T-helper 17 cell (primary cell): ENCODE measurements around the gene BUB1B. TPM values are rescaled to one million over a fixed set of nuclear protein-coding genes. Genes with fewer than 3 reads are reported as not detected.

Experiments
- ATAC-seq: fragments of 150-1000 bp; cut with Tn5 transposase; 2 replicates; pipeline ENCODE4 v1.10.0; 2021; ENCODE audit warnings: mild to moderate bottlenecking, moderate library complexity
- DNase-seq, 3 donors: peaks; one replicate each; pipeline versions ENCODE4 v3.0.0 to v3.0.0-alpha.2; 2020 to 2021
- H3K9me3 ChIP-seq: one replicate; pipeline ENCODE4 v1.7.0; 2013; ENCODE audit warnings: low read length, mild to moderate bottlenecking; ENCODE audit not compliant: control insufficient read depth, poor library complexity, severe bottlenecking
- H3K27ac Mint-ChIP-seq: one replicate; pipeline ENCODE4 v1.8.0; 2022; ENCODE audit warnings: mild to moderate bottlenecking, moderate library complexity, mixed read lengths
- H3K27me3 Mint-ChIP-seq: one replicate; pipeline ENCODE4 v1.8.0; 2022; ENCODE audit warnings: mixed read lengths
- H3K36me3 Mint-ChIP-seq: one replicate; pipeline ENCODE4 v1.8.0; 2022; ENCODE audit warnings: low read depth, mixed read lengths
- H3K4me1 Mint-ChIP-seq: one replicate; pipeline ENCODE4 v1.8.0; 2022; ENCODE audit warnings: mild to moderate bottlenecking, mixed read lengths
- H3K4me3 Mint-ChIP-seq: one replicate; pipeline ENCODE4 v1.8.0; 2022; ENCODE audit warnings: mild to moderate bottlenecking, moderate library complexity, mixed read lengths
- total RNA-seq, 4 donors: library from RNA in 2 of 4; stranded (reverse) in 2 of 4; gene quantifications; one replicate each; pipeline ENCODE4 v1.2.3 and lab custom pipeline; 2022 to 2026

The BUB1B gene
- total RNA-seq, 2 donors from 2014 or later = 1.1 to 3.4 TPM

GRCh38 chr15:40243126-40243810 is 82.4 kb downstream of the BUB1B start:
- H3K27me3 Mint-ChIP-seq = peaks cover 21% of the 10 kb centered on the region
- H3K4me1 Mint-ChIP-seq = peaks cover 7% of the 10 kb centered on the region
- ATAC-seq = no peak
- no peaks in the 10 kb centered on the region for H3K9me3 ChIP-seq
- H3K4me3 Mint-ChIP-seq = no peak overlapping the region
- no peak overlapping the region for H3K27ac Mint-ChIP-seq
- DNase-seq = no peak
- H3K36me3 Mint-ChIP-seq = peaks cover 4% of the 10 kb centered on the region

- Mint-ChIP-seq H3K4me3 (no peak overlapping the region), H3K36me3 (no peaks in the 10 kb centered on the region), H3K27me3 (peaks cover 10% of the 10 kb centered on the region), H3K4me1 (no peaks in the 10 kb centered on the region), H3K27ac (no peak overlapping the region)
- no peak for ATAC-seq
- no peak for DNase-seq
- H3K9me3 ChIP-seq = no peaks in the 10 kb centered on the region
Measured at GRCh38 chr15:40244961-40245523, 84.2 kb downstream of the BUB1B start.

- ATAC-seq (no peak), DNase-seq (no peak)
- H3K4me3 Mint-ChIP-seq = no peak overlapping the region
- peaks cover 8% of the 10 kb centered on the region for H3K27me3 Mint-ChIP-seq
- no peak overlapping the region for H3K27ac Mint-ChIP-seq
- no peaks in the 10 kb centered on the region for H3K36me3 Mint-ChIP-seq
- H3K9me3 ChIP-seq = no peaks in the 10 kb centered on the region
- no peaks in the 10 kb centered on the region for H3K4me1 Mint-ChIP-seq
Measured at GRCh38 chr15:40245666-40246450, 85.0 kb downstream of the BUB1B start.

GRCh38 chr15:40246496-40247280 is 85.8 kb downstream of the BUB1B start:
- H3K4me3 Mint-ChIP-seq = no peak overlapping the region
- no peak overlapping the region for H3K27ac Mint-ChIP-seq
- no peaks in the 10 kb centered on the region for H3K36me3 Mint-ChIP-seq
- DNase-seq (no peak), ATAC-seq (no peak)
- peaks cover 14% of the 10 kb centered on the region for H3K27me3 Mint-ChIP-seq
- no peaks in the 10 kb centered on the region for H3K4me1 Mint-ChIP-seq
- no peaks in the 10 kb centered on the region for H3K9me3 ChIP-seq

- no peaks in the 10 kb centered on the region for H3K36me3 Mint-ChIP-seq
- no peaks in the 10 kb centered on the region for H3K9me3 ChIP-seq
- no peak overlapping the region for H3K27ac Mint-ChIP-seq
- ATAC-seq (no peak), DNase-seq (no peak)
- H3K4me1 Mint-ChIP-seq = no peaks in the 10 kb centered on the region
- no peak overlapping the region for H3K4me3 Mint-ChIP-seq
- H3K27me3 Mint-ChIP-seq = peaks cover 14% of the 10 kb centered on the region
Measured at GRCh38 chr15:40247406-40247971, 86.6 kb downstream of the BUB1B start.

- ATAC-seq (no peak), DNase-seq (no peak)
- H3K9me3 ChIP-seq = no peaks in the 10 kb centered on the region
- Mint-ChIP-seq H3K27ac (no peak overlapping the region), H3K36me3 (no peaks in the 10 kb centered on the region), H3K4me3 (no peak overlapping the region), H3K4me1 (peaks cover 3% of the 10 kb centered on the region), H3K27me3 (peaks cover 12% of the 10 kb centered on the region)
Measured at GRCh38 chr15:40248006-40248783, 87.3 kb downstream of the BUB1B start.

GRCh38 chr15:40249477-40250303 is 88.8 kb downstream of the BUB1B start:
- H3K4me1 Mint-ChIP-seq = peaks cover 9% of the 10 kb centered on the region
- ATAC-seq = no peak

GRCh38 chr15:40250304-40250656 is 89.4 kb downstream of the BUB1B start:
- ATAC-seq (no peak), DNase-seq (no peak)
- H3K9me3 ChIP-seq = no peaks in the 10 kb centered on the region
- Mint-ChIP-seq H3K4me3 (no peak overlapping the region), H3K4me1 (peaks cover 9% of the 10 kb centered on the region), H3K27me3 (peaks cover 31% of the 10 kb centered on the region), H3K27ac (no peak overlapping the region), H3K36me3 (no peaks in the 10 kb centered on the region)

More at GRCh38 chr15:40249477-40250303, 88.8 kb downstream of the BUB1B start:
- Mint-ChIP-seq H3K27ac (no peak overlapping the region), H3K4me3 (no peak overlapping the region), H3K27me3 (peaks cover 25% of the 10 kb centered on the region), H3K36me3 (no peaks in the 10 kb centered on the region)
- H3K9me3 ChIP-seq = no peaks in the 10 kb centered on the region
- DNase-seq = no peak

- H3K9me3 ChIP-seq = no peaks in the 10 kb centered on the region
- Mint-ChIP-seq H3K36me3 (no peaks in the 10 kb centered on the region), H3K27ac (no peak overlapping the region), H3K4me1 (peaks cover 9% of the 10 kb centered on the region), H3K4me3 (peak overlapping the region; percentile 58), H3K27me3 (peaks cover 35% of the 10 kb centered on the region)
- DNase-seq = no peak
- no peak for ATAC-seq
Measured at GRCh38 chr15:40250771-40251483, 90.1 kb downstream of the BUB1B start.

GRCh38 chr15:40251486-40252140 is 90.7 kb downstream of the BUB1B start:
- H3K4me3 Mint-ChIP-seq = peak overlapping the region; percentile 58

GRCh38 chr15:40252141-40252437 is 91.2 kb downstream of the BUB1B start:
- ATAC-seq (no peak), DNase-seq (no peak)
- Mint-ChIP-seq H3K4me3 (peak overlapping the region; percentile 58), H3K27me3 (peaks cover 35% of the 10 kb centered on the region), H3K27ac (no peak overlapping the region), H3K36me3 (no peaks in the 10 kb centered on the region), H3K4me1 (peaks cover 9% of the 10 kb centered on the region)
- H3K9me3 ChIP-seq = no peaks in the 10 kb centered on the region

More at GRCh38 chr15:40251486-40252140, 90.7 kb downstream of the BUB1B start:
- no peak for ATAC-seq
- Mint-ChIP-seq H3K27me3 (peaks cover 35% of the 10 kb centered on the region), H3K27ac (no peak overlapping the region), H3K4me1 (peaks cover 9% of the 10 kb centered on the region), H3K36me3 (no peaks in the 10 kb centered on the region)
- DNase-seq = no peak
- H3K9me3 ChIP-seq = no peaks in the 10 kb centered on the region
